ENCODE results near the gene EDDM3A.
"Not testable (repeated sequence)": the region's sequence is repeated elsewhere in the genome, so short reads cannot be mapped to it uniquely, and the experiment has no call there.

EDDM3A gene

DNA sequence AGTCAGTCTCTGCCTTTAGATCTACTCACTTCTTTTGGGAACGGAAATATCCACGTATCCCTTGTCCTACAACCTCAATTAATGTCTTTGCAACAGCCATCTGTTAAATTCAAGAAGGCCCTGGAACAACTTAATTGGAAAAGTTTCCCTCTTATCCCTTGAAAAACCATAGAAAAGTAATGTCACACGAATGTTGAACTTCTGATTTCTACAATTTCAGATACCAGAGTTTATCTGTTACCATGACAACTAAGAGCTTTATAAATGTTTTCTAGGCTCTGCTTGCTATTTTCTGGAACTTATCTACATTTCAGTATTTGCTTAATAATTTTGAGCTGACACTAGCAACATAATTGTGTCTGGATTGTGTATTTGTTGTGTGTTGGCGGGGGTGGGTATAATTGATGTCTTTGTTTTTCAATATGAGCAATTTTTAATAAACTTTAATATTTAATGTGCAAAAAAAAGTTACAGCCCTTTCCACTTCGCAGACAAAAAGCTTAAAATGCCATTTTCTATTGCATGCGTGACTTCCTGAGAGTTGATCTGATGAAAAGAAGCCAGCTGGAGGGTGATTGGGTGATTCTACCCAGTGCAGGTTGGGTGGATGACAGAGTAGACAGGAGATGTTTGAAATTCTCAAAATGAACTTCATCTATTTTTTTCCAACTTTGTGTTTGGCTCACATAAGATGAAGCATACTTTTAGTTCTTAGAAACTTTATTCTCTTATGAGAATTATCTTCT is 11.8 kb upstream of the EDDM3A start:
- DNase-seq (ENCODE audit: low read depth in 2 of 2), result no peak

DNA sequence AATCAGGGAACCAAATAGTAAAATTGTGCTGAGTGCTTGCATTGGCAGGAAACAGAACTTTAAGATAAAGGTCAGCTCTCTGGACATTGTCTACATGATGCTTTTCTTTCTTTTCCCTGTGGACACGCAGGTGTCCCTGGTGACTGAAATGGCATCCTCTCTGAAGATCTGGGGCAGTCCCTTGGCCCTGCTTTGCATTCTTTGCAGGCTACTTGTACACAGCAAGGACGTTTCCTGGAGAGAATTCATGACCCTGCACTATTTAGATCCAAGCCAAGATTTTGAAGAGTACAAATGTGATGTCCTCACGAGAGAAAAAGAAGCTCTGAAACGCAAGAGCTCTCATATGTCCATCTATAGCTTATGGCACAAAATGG is 11.3 kb upstream of the EDDM3A start:
- no peak for DNase-seq (ENCODE audit: low read depth in 2 of 2)

DNA sequence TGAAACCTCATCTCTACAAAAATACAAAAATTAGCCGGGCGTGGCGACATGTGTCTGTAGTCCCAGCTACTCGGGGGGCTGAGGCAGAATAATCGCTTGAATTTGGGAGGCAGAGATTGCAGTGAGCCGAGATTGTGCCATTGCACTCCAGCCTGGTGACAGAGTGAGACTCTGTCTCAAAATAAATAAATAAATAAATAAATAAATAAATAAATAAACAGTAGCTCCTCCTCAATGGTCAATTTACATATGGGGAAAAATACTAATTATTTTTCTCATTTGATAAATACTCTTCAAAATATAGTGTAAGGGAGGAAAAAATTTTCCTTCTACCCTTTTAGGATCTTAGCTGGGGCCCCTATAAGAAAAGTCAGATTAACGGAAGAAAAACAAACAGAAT is 7.4 kb upstream of the EDDM3A start:
- DNase-seq (ENCODE audit: low read depth in 2 of 2), result not testable (repeated sequence)

DNA sequence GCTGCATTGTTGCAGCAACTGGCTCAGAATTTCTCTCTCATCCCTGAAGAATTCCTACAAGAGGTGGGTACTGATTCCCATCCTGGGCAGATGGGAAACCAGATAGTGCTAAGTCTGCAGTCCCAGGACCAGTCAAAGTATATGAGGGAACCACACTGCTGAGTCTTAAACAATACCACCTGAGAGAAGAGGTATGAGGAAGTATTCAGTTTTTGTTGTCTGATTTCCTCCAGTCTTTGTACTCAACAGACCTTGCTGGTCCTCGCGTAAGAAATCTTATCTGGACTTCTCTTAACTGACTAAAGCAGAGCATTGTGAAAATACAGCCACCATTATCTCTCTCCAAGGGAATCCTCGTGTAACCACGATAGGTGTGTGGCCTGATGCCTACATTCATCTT is 3.6 kb upstream of the EDDM3A start:
- DNase-seq (ENCODE audit: low read depth in 2 of 2), result no peak

DNA sequence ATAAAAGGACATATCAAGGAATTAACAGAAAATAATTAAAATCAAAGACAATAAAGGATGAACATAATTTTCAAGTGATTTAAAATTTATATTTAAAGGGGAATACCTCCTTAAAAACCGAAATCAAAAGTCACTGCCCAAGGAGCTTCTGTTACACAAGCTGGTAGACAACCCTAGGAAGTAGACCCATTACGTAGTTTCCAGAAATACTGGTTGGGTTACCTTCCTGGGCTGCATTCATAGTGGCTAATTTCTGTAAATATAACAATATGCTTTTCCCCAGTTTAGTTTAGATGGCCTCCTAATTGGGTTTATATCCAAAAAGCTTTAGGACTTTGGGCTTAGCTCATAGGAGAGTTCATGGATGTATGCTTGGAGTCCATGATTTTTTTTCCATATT is 2.1 kb upstream of the EDDM3A start:
- DNase-seq (ENCODE audit: low read depth in 2 of 2), result no peak

DNA sequence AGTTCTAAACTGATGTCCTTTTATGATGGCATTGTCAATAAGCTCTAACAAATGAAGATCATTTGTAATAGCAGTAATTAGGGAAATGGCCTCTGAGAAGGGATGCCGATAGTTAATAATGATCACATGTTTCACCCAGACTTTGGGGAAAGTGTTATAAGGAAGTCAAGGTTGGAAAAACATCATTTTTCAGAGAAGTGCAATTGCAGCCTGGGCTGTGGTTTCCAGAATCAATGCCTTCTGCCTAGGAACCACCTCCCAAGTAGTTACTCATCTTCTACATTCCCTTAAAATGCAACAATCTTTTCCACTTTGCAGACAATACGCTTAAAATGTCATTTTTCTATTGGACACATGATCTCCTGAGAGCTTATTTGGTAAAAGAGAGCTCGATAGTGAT is 879 bp downstream of the EDDM3A start:
- DNase-seq (ENCODE audit: low read depth in 2 of 2), result no peak

DNA sequence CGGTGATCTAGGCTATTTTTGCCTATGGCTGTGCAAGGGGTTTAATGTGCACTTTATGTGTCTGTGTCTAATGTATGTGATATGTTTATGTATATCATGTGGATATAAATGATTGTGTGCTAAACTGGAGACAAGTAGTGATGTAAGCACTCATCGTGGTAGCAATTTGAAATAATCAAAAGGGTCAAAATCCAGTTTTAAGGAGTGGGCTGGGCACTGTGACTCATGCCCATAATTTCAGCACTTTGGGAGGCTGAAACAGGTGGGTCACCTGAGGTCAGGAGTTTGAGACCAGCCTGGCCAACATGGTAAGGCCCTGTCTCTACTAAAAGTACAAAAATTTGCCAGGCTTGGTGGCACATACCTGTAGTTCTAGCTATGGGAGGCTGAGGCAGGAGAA is 2.8 kb downstream of the EDDM3A start:
- no peak for DNase-seq (ENCODE audit: low read depth in 2 of 2)

DNA sequence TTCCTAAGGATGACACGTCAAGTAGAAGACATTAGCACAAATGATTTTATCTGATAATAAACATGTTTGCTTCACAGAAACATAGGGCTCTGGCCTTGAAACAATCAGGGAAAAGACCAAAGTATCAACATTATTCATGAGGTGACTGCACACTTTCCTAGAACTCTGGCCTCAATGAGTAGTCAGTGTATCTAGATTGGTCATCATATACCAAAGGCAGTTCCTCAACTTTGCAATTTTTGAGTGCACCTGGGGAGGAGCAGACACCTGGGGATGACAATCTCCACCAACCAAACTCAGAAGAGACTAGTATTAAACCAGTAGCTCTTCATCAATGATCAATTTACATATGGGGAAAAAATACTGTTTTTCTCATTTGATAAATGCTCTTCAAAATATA is 4.5 kb downstream of the EDDM3A start:
- no peak for DNase-seq (ENCODE audit: low read depth in 2 of 2)

DNA sequence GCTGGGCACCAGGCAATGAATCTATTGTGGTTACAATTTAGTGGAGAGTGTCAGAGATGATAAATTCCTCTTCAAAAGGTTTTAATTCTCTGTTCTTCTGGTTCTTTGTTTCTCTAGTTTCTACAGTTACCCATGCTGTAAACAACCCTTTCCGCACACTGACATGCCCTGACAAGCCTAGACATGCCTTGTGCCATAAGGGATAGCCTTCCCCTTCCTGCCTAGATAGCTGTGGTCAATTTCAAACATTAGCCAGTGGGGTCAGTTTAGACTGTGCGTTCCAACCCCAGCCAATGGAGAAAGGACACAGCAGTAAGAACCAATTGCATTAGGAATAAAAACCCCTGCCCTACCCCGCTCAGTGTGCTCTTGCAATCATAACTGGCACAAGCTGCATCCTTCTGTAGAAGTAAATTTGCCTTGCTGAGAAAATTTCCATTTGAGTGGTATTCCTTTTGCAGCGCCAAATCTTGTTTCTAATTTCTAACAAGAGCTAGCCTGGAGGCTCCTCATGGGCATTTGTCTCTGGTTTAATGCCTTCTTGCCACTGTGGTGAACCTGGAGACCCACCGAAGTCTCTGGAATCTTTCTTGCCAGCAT is 6.4 kb downstream of the EDDM3A start:
- no peak for DNase-seq (ENCODE audit: low read depth in 2 of 2)

DNA sequence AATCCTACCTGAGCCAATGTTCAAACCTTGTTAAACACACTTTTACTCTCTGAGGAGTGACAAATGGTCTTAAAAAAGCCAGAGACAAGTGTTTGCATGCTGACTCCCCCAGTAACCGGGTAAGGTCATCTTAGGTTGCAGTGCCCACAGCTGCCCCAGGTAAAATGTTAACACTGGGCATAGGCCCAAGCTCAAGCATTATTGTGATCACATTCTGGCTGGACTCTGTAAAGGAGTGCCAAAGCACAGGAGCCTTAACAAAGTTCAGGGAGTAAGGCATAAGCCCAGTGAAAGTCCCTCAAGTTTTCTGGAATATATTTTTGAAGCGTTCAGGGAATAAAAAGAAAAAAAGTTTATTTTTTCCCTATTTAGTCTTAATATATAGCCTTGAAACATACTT is 8.6 kb downstream of the EDDM3A start:
- DNase-seq (ENCODE audit: low read depth in 2 of 2), result no peak

DNA sequence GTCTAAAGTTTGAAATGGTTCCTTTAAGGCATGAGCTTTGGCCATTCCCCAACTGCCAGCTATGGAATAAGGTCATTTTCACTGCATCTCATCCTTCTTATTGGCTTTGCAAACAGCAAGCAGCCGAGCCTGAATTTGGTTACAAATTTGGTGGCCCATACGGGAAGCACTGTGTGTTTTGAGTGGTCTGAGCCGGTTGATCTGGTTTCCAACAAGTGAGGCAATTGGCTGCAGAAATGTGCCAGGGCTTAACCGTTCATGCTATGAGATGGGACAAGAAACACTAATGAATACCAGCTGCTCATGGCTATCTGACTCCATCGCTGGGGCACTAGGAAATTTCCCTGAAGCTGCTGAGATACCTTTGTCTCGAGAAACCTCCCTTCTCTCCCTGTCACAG is 9.3 kb downstream of the EDDM3A start:
- no peak for DNase-seq (ENCODE audit: low read depth in 2 of 2)

DNA sequence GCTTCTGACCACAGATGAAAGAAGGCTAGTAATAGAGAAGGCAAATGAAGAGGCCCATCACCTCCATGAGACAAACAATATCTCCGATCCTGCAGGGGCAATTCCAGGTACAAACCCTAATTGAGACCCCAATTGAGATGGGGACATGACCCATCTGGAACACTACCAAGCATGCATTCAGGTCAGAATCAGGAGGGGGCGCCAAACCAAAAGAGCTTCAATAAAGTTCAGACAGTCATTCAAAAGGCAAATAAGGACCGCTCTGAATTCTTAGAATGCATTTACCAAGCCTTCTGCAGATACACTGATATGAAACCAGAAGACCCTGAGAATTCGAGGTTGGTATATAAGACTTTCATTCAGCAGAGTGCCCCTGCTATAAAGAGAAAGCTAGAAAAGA is 12.3 kb downstream of the EDDM3A start:
- no peak for DNase-seq (ENCODE audit: low read depth in 2 of 2)

DNA sequence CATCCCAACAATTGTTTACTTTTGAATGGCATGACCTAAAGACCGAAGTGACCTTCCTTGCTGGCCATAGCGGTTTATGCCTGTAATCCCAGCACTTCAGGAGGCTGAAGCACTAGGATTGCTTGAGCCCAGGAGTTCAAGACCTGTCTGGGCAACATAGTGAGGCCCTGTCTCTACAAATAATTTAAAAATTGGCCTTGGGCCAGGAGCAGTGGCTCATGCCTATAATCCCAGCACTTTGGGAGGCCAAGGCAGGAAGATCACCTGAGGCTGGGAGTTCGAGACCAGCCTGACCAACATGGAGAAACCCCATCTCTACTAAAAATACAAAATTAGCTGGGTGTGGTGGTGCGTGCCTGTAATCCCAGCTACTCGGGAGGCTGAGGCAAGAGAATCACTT is 13.8 kb downstream of the EDDM3A start:
- not testable (repeated sequence) for DNase-seq (ENCODE audit: low read depth in 2 of 2)

DNA sequence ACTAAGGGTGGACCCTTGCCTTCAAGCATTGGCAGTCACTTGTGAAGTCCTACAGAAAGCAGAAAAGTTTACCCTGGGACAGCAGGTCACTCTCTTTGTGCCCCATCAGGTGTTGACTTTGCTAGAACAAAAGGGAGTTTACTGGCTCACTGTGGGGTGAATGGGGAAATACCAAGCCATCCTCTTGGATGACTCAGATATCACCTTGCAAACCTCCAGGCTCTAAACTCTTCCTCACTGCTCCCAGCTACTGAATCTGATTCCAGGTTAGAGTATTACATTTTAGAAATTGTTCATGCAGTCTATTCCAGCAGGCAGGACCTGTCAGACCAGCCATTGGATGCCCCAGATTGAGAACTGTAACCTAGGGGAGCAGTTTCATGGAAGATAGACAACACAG is 15.3 kb downstream of the EDDM3A start:
- no peak for DNase-seq (ENCODE audit: low read depth in 2 of 2)

DNA sequence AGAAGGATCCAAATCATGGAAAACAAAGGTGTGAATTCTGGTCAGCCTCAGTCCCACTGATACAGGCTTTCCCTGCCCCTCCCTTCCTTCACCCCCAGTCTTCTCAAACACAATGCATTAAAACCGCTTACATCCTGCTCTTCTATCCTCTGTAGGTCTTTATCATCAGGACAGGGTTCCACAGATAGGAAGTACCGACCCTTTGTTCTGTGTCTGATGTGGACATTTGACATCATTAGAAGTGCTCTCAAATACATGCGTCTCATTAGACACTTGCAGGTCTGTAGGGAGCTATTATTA is 22.9 kb downstream of the EDDM3A start:
- no peak for DNase-seq (ENCODE audit: low read depth in 2 of 2)

DNA sequence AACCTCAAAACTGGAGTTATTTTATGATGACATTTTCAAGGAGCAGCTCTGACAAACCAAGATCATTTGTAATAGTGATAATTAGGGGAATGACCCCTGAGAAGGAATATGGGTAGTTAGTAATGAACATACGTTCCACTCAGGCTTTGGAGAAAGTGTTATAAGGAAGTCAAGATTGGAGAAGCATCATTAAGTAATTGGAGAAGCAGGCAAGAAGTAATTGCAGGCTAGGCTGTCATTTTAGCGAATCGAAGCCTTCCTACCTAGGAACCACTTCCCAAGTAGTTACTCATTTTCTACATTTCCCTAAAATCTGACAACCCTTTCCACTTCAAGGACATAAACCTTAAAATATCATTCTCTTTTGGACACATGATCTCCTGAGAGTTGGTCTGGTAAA is 23.7 kb downstream of the EDDM3A start:
- no peak for DNase-seq (ENCODE audit: low read depth in 2 of 2)

DNA sequence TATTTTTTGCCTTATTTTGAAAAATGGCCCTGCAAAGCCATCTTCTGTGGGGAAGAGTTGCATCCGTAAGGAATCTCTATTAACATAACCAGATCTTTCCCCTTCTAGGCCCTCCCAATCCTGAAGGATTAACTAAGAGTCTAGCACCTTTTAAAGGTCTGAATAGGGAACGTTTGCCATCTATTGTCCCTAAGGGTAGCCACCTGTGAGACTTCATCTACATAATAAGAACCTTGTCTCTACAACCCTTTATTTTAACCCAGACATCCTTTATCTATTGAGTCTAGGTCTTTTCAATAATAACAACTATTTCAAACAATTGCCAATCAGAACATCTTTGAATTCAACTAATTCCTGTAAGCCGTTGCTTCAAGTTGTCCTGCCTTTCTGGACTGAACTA is 27.0 kb downstream of the EDDM3A start:
- no peak for DNase-seq (ENCODE audit: low read depth in 2 of 2)

DNA sequence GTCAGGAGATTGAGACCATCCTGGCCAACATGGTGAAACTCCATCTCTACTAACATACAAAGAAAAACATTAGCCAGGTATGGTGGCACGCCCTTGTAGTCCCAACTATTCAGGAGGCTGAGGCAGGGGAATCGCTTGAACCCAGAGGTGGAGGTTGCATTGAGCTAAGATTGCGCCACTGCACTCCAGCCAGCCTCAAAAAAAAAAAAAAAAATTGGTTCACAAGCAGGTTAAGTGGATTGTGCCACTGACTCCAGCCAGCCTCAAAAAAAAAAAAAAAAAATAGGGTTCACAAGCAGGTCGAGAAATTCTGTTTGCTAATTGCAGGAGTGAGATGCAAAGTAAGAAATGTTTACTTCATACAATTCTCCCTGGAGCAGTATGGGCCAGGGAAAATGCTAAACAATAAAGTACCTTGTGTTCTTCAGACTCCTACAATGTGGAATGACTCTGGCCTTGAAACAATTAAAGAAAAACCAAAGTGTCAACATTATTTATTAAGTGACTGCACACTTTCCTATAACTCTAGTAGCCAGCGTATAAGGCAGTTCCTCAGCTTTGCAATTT is 28.7 kb downstream of the EDDM3A start:
- DNase-seq (ENCODE audit: low read depth in 2 of 2), result no peak

DNA sequence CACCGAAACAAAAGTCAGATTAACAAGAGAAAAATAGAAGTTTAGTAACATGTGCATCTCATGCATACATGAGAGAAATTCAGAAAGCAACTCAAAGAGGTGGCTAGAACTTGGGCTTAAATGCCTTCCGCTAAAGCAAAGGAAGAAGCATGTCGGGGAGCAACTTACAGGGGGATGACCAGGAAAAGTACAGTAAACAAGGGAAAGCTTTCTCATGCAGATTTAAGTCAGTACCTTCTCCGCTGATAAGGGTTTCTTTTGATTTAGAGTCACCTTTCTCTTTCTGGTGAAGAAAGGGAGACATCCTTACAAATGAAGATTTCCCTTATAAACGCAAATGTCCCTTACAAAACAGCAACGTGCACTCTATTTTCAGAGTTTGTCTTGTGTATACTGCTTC is 29.4 kb downstream of the EDDM3A start:
- no peak for DNase-seq (ENCODE audit: low read depth in 2 of 2)

DNA sequence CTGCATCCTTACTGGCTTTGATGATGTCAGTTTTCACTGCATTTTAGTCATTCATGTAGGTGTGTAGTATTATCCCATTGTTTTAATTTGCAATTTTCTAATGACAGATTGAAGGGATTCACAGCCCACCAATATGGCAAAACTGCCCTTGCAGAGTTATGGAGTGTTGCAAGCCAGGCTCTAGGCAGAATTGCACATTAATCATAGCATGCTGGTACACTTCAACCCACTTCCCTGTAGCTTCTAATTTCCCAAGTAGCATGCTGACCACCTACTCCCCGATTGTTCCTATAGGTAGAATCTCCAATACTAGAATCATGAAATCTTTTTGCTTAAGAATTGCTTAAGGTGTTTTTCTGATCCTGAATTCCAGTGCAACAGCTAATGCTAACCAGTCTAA is 30.2 kb downstream of the EDDM3A start:
- no peak for DNase-seq (ENCODE audit: low read depth in 2 of 2)

DNA sequence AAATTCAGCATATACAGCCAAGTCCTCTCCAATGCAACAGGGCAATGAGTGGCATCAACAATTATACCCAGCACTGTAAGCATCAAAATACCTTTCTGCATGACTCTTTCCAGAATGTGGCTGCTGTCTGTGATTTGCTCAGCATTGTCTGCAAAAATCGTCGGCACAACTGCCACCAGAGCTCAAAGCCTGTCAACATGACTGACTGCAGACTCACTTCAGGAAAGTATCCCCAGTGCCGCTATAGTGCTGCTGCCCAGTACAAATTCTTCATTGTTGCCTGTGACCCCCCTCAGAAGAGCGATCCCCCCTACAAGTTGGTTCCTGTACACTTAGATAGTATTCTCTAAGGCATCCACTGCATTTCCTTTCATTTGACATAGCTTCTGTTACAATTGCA is 36.1 kb downstream of the EDDM3A start:
- DNase-seq (ENCODE audit: low read depth in 2 of 2), result no peak

DNA sequence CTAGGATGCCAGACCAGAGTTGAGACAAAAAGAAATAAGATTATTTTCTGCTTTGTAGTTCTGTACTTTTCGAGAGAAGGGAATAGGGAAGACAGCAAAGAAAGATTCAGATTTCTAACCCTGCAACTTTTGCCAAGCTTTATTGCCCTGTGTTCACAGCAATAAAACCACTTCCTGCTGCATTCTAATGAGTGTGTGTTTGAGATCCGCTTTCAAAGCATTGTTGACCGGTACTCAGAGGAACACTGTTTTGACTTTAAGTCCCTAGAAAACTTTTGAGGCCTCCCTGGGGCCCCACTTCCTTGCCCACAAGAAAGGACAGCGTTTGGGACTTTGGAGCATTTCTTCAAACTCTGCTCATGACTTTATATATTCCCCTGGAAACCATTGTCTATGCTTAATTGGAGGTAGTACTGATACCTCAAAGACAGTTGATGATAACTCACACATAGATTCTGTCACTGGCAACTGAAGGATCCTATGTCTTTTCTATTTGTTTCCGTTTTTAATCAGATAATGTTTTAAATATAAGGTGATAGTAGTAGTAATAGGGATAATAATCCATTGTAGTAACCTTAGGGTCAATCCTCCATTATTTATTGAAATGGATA is 36.7 kb downstream of the EDDM3A start:
- DNase-seq (ENCODE audit: low read depth in 2 of 2), result no peak

DNA sequence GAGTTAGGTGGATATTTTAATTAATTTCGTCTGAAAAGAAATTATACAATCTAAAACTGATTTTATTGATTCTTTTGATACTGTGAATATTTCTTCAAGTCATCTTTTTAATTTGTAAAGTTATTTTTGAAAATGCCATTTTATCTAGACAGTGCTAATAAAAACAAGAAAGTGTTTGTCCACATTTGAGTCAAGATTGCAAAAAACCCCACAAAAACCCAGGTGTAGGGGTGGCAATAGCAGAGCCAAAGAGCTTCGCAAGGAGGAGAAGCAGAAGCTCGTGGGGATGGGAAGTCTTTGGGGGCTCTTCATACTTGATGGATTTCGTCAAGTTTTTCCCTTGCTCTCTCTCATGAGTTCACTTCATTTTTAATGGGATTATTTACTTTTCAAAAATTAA is 41.3 kb downstream of the EDDM3A start:
- DNase-seq (ENCODE audit: low read depth in 2 of 2), result no peak

Measured in stimulated activated CD8-positive, alpha-beta memory T cell treated with anti-CD3 and anti-CD28 coated beads, Interleukin-15, amount 100 ng/mL, for 48 hours (primary cell).